HEK293 (cell line): ENCODE measurements around the gene TRABD2A.
A peak's percentile ranks its signal among the peaks of the same experiment; 100 is the strongest.

Source experiments
- CTCF ChIA-PET: fragments of 350-600 bp; formaldehyde crosslinking; extraction: SDS; loops from one replicate; lab custom pipeline; 2021; ENCODE audit warnings: antibody characterized with exemption; lab: Yijun Ruan, JAX
- POLR2A ChIA-PET: fragments of 300-600 bp; formaldehyde crosslinking; extraction: SDS; loops from one replicate; lab custom pipeline; 2020; ENCODE audit warnings: antibody characterized with exemption, inconsistent platforms; lab: Yijun Ruan, JAX
- H3K27ac ChIP-seq: fragments of 200-500 bp; sonication (Bioruptor generic); 2 replicates; pipeline ENCODE4 v1.5.1; 2014; ENCODE audit warnings: low read depth, low read length, control low read depth, inconsistent platforms; ENCODE audit errors: extremely low read depth
- H3K36me3 ChIP-seq, 2 experiments: fragments of 200-500 bp in 1 of 2; sonication (Bioruptor generic) in 1 of 2; 1 replicate in 1 of 2; 2 replicates in 1 of 2; pipeline ENCODE4 v1.5.1; 2014 to 2017; ENCODE audit warnings: inconsistent platforms in 2 of 2, low read length in 2 of 2; ENCODE audit not compliant: control insufficient read depth in 2 of 2, insufficient read depth in 1 of 2
- H3K4me1 ChIP-seq: fragments of 200-500 bp; sonication (Bioruptor generic); 2 replicates; pipeline ENCODE4 v1.5.1; 2014; ENCODE audit warnings: mild to moderate bottlenecking, low read length, inconsistent platforms; ENCODE audit not compliant: control insufficient read depth, insufficient read depth
- H3K4me3 ChIP-seq: 2 replicates; pipeline ENCODE4 v1.5.1; 2011; ENCODE audit warnings: low read depth, mild to moderate bottlenecking, control low read depth, low read length, moderate library complexity
- H3K9me3 ChIP-seq: fragments of 200-500 bp; sonication (Bioruptor generic); 2 replicates; pipeline ENCODE4 v1.5.1; 2014; ENCODE audit warnings: low read depth, low read length, inconsistent platforms; ENCODE audit not compliant: control insufficient read depth, insufficient read depth
- CTCF ChIP-seq: fragments of 450-650 bp; formaldehyde crosslinking; IDR thresholded peaks from 2 replicates; pipeline ENCODE4 v1.5.1; 2016; ENCODE audit warnings: missing biosample characterization, missing genetic modification characterization
- HOXC10 ChIP-seq: sonication (generic); formaldehyde crosslinking; IDR thresholded peaks from 2 replicates; pipeline ENCODE4 v1.8.1; 2023; ENCODE audit warnings: mild to moderate bottlenecking, missing genetic modification reagents
- INSM2 ChIP-seq: fragments of 450-650 bp; formaldehyde crosslinking; IDR thresholded peaks from 2 replicates; pipeline ENCODE4 v1.5.1; 2016; ENCODE audit warnings: missing biosample characterization, missing genetic modification characterization
- OSR2 ChIP-seq: fragments of 450-650 bp; formaldehyde crosslinking; IDR thresholded peaks from 2 replicates; pipeline ENCODE4 v1.5.1; 2016; ENCODE audit warnings: missing biosample characterization, missing genetic modification characterization
- TRIM28 ChIP-seq: IDR thresholded peaks from 2 replicates; pipeline ENCODE4 v1.6.1; 2011; ENCODE audit warnings: low read length, control low read depth, borderline replicate concordance
- ZBTB1 ChIP-seq: fragments of 450-650 bp; formaldehyde crosslinking; IDR thresholded peaks from 2 replicates; pipeline ENCODE4 v1.5.1; 2016; ENCODE audit warnings: missing biosample characterization, missing genetic modification characterization
- ZBTB44 ChIP-seq: fragments of 450-650 bp; IDR thresholded peaks from 2 replicates; pipeline ENCODE4 v1.5.1; 2018; ENCODE audit warnings: missing biosample characterization, mild to moderate bottlenecking, missing genetic modification characterization
- ZNF112 ChIP-seq: fragments of 450-650 bp; formaldehyde crosslinking; IDR thresholded peaks from 2 replicates; pipeline ENCODE4 v1.5.0; 2017; ENCODE audit warnings: missing biosample characterization, missing genetic modification characterization
- ZNF16 ChIP-seq: fragments of 450-650 bp; formaldehyde crosslinking; IDR thresholded peaks from 2 replicates; pipeline ENCODE4 v1.5.1; 2016; ENCODE audit warnings: low read depth, missing biosample characterization, missing genetic modification characterization
- ZNF175 ChIP-seq: fragments of 450-650 bp; formaldehyde crosslinking; IDR thresholded peaks from 2 replicates; pipeline ENCODE4 v1.5.1; 2016; ENCODE audit warnings: missing biosample characterization, missing genetic modification characterization
- ZNF184 ChIP-seq: fragments of 450-650 bp; IDR thresholded peaks from 2 replicates; pipeline ENCODE4 v1.5.1; 2018; ENCODE audit warnings: missing biosample characterization, mild to moderate bottlenecking, missing genetic modification characterization
- ZNF350 ChIP-seq: fragments of 450-650 bp; formaldehyde crosslinking; IDR thresholded peaks from 2 replicates; pipeline ENCODE4 v1.5.0; 2017; ENCODE audit warnings: missing biosample characterization, mild to moderate bottlenecking, missing genetic modification characterization
- ZNF354C ChIP-seq: fragments of 450-650 bp; formaldehyde crosslinking; IDR thresholded peaks from 2 replicates; pipeline ENCODE4 v1.5.1; 2016; ENCODE audit warnings: missing biosample characterization, missing genetic modification characterization, low read depth, borderline replicate concordance
- ZNF366 ChIP-seq: fragments of 450-650 bp; formaldehyde crosslinking; conservative IDR thresholded peaks from 2 replicates; pipeline ENCODE4 v1.5.1; 2016; ENCODE audit warnings: missing biosample characterization, missing genetic modification characterization
- ZNF398 ChIP-seq: fragments of 450-650 bp; formaldehyde crosslinking; IDR thresholded peaks from 2 replicates; pipeline ENCODE4 v1.5.1; 2017; ENCODE audit warnings: missing biosample characterization, missing genetic modification characterization
- ZNF404 ChIP-seq: fragments of 450-650 bp; formaldehyde crosslinking; IDR thresholded peaks from 2 replicates; pipeline ENCODE4 v1.5.1; 2017; ENCODE audit warnings: missing biosample characterization, missing genetic modification characterization
- ZNF529 ChIP-seq: fragments of 450-650 bp; formaldehyde crosslinking; IDR thresholded peaks from 2 replicates; pipeline ENCODE4 v1.5.1; 2017; ENCODE audit warnings: missing genetic modification characterization, missing biosample characterization; ENCODE audit not compliant: insufficient replicate concordance
- ZNF530 ChIP-seq: fragments of 450-650 bp; formaldehyde crosslinking; IDR thresholded peaks from 2 replicates; pipeline ENCODE4 v1.5.1; 2016; ENCODE audit warnings: low read depth, missing biosample characterization, missing genetic modification characterization
- ZNF555 ChIP-seq: fragments of 450-650 bp; formaldehyde crosslinking; conservative IDR thresholded peaks from 2 replicates; pipeline ENCODE4 v1.5.1; 2017; ENCODE audit warnings: missing biosample characterization, mild to moderate bottlenecking, missing genetic modification characterization, inconsistent platforms
- ZNF561 ChIP-seq: fragments of 450-650 bp; IDR thresholded peaks from 2 replicates; pipeline ENCODE4 v1.5.1; 2018; ENCODE audit warnings: missing biosample characterization, missing genetic modification characterization, borderline replicate concordance
- ZNF610 ChIP-seq: fragments of 450-650 bp; formaldehyde crosslinking; IDR thresholded peaks from 2 replicates; pipeline ENCODE4 v1.5.1; 2016; ENCODE audit warnings: missing biosample characterization, missing genetic modification characterization, borderline replicate concordance
- ZNF658 ChIP-seq: fragments of 450-650 bp; formaldehyde crosslinking; IDR thresholded peaks from 2 replicates; pipeline ENCODE4; 2016; ENCODE audit warnings: missing biosample characterization, missing genetic modification characterization
- ZNF660 ChIP-seq: fragments of 450-650 bp; IDR thresholded peaks from 2 replicates; pipeline ENCODE4 v1.5.1; 2018; ENCODE audit warnings: missing biosample characterization, mild to moderate bottlenecking, missing genetic modification characterization
- ZNF791 ChIP-seq: fragments of 450-650 bp; formaldehyde crosslinking; IDR thresholded peaks from 2 replicates; pipeline ENCODE4 v1.5.1; 2016; ENCODE audit warnings: missing biosample characterization, missing genetic modification characterization
- ZNF837 ChIP-seq: fragments of 450-650 bp; formaldehyde crosslinking; IDR thresholded peaks from 2 replicates; pipeline ENCODE4 v1.5.1; 2016; ENCODE audit warnings: missing biosample characterization, missing genetic modification characterization
- ZSCAN18 ChIP-seq: fragments of 450-650 bp; formaldehyde crosslinking; IDR thresholded peaks from 2 replicates; pipeline ENCODE4 v1.5.1; 2016; ENCODE audit warnings: missing biosample characterization, missing genetic modification characterization
- ZSCAN30 ChIP-seq: fragments of 450-650 bp; IDR thresholded peaks from 2 replicates; pipeline ENCODE4 v1.5.1; 2018; ENCODE audit warnings: missing biosample characterization, mild to moderate bottlenecking, missing genetic modification characterization, moderate library complexity

Gene TRABD2A

GRCh38 chr2:84925724-84926376 lies 45.0 kb upstream of the TRABD2A start:
- Histone ChIP-seq H3K27ac (no peak overlapping the region), H3K9me3 (no peaks in the 10 kb centered on the region), H3K4me3 (peak overlapping the region; percentile 20), H3K36me3 (no peaks in the 10 kb centered on the region; a peak in 1 of 3 replicates), H3K4me1 (no peaks in the 10 kb centered on the region)
- CTCF ChIA-PET: interaction anchor here (0.5 to 2.6 kb wide), 88 partner anchors 8 to 447 kb away, joined by 3 to 28 read pairs (median 5); partner anchors contain the start of genes TCF7L1, TMSB10 and TRABD2A
- POLR2A ChIA-PET: interaction anchor here (0.7 to 3.1 kb wide), 10 partner anchors 11 to 467 kb away, joined by 3 to 38 read pairs (median 3); partner anchors contain the start of genes KCMF1, SUCLG1 and TMSB10
- TF ChIP-seq ZNF404 (no peak), ZNF350 (tag by site-specific recombination) (no peak), ZBTB44 (tag by site-specific recombination) (peak; percentile 93), ZNF530 (tag by site-specific recombination) (no peak), OSR2 (tag by site-specific recombination) (0 out of 2 replicates have a peak, but pooled peaks have one; percentile 17), CTCF (tag by site-specific recombination) (peak; percentile 99), ZNF16 (tag by site-specific recombination) (no peak), ZSCAN18 (tag by site-specific recombination) (no peak), ZNF610 (tag by site-specific recombination) (peak; percentile 84), ZBTB1 (no peak), ZNF112 (no peak), HOXC10 (CRISPR knock-in tag) (peak; percentile 82; the same call in 1 of the 2 replicates), ZNF561 (tag by site-specific recombination) (peak; percentile 62; the same call in 1 of the 2 replicates), ZNF398 (tag by site-specific recombination) (no peak), ZNF184 (tag by site-specific recombination) (peak; percentile 72; the same call in 1 of the 2 replicates), ZSCAN30 (tag by site-specific recombination) (peak; percentile 96), ZNF366 (tag by site-specific recombination) (peak; percentile 66), ZNF555 (tag by site-specific recombination) (no peak), ZNF791 (tag by site-specific recombination) (no peak), ZNF658 (tag by site-specific recombination) (no peak), ZNF837 (tag by site-specific recombination) (no peak), INSM2 (tag by site-specific recombination) (peak; percentile 81), ZNF354C (tag by site-specific recombination) (no peak), ZNF529 (no peak), ZNF660 (tag by site-specific recombination) (peak; percentile 93), TRIM28 (0 out of 2 replicates have a peak, but pooled peaks have one; percentile 40), ZNF175 (tag by site-specific recombination) (no peak)
